ENCODE data around the gene PRDM4.

The PRDM4 gene

DNA sequence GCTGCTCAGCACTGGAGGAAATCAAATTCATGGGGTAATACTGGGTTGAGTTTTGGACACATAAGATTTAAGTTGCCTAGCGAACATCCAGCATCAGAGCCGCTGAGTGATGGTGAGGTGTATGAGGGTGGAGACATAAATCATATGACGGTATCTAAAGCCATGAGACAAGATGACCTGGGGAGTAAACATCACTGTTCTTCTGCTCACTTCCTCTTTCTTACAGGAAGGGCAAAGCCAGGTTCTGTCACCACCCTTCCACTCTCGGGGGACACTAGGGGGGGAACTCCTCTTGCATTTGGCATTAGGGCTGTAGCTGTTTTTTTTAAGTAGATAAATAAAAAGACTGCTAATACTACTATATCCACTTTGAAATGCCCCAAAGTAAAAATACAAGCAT is 24.0 kb downstream of the PRDM4 start:
- Histone ChIP-seq H2BK5ac (ENCODE audit: low read depth, low read length, poor library complexity, severe bottlenecking) (no peak overlapping the region), H2AK5ac (ENCODE audit: low read length, severe bottlenecking) (no peak overlapping the region), H3K36me3 (ENCODE audit: control insufficient read depth in 1 of 2, insufficient read depth in 2 of 2, low read depth in 1 of 2, low read length in 2 of 2) (peaks cover 28 to 100% of the 10 kb centered on the region in 2 experiments), H4K91ac (ENCODE audit: low read length) (no peak overlapping the region), H3K18ac (ENCODE audit: low read depth in 1 of 2, low read length in 2 of 2) (no peak overlapping the region), H3K9me3 (ENCODE audit: control insufficient read depth, low read length) (no peaks in the 10 kb centered on the region), H2AFZ (ENCODE audit: low read depth, low read length) (no peak overlapping the region), H3K4me2 (ENCODE audit: low read length, poor library complexity, severe bottlenecking) (no peak overlapping the region), H3K79me1 (replicated peaks; ENCODE audit: low read length, poor library complexity, severe bottlenecking) (peaks cover 37% of the 10 kb centered on the region), H3K23ac (ENCODE audit: low read length in 2 of 2) (no peak overlapping the region), H3K27me3 (ENCODE audit: control insufficient read depth in 1 of 2, insufficient read depth in 1 of 2, low read length in 2 of 2) (no peaks in the 10 kb centered on the region), H3K14ac (ENCODE audit: low read length in 2 of 2) (no peak overlapping the region), H2BK15ac (ENCODE audit: low read depth, poor library complexity, severe bottlenecking) (no peak overlapping the region), H3K4me1 (ENCODE audit: control insufficient read depth, insufficient read depth, low read depth, low read length) (no peaks in the 10 kb centered on the region), H2BK120ac (ENCODE audit: low read depth, low read length) (no peak overlapping the region), H3K27ac (ENCODE audit: low read length, poor library complexity, severe bottlenecking) (no peak overlapping the region), H3K4me3 (ENCODE audit: insufficient read depth in 1 of 2, low read depth in 1 of 2, low read length in 2 of 2) (no peak overlapping the region), H4K8ac (ENCODE audit: low read length) (no peak overlapping the region), H3K4ac (ENCODE audit: low read depth in 1 of 2, low read length in 2 of 2) (no peak overlapping the region), H2BK12ac (ENCODE audit: low read length in 2 of 2) (no peak overlapping the region), H3K9ac (ENCODE audit: low read length) (no peak overlapping the region)
- DNase-seq, result no peak
- WGBS, result 100% methylated on average over 3 of the region's 4 CpGs

DNA sequence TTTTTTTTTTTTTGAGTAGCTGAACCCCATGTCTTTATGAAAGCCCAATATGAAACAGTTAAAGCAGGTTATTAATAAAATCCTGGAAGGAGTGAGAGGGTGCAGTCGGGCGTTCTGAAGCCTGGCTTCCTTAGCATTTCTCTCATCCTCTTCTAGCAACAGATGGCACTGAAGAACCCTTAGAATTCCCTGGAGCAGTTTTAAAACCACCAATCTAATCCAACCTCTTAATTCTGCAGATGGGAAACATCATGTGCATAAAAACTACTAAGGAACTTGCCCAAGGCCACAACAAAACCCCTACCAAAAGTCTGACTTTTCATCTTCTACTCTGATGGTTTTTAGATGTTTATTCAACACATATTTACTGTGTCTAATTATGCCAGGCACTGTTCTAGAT is 25.2 kb downstream of the PRDM4 start:
- 100% methylated on average over 2 of the region's 2 CpGs for whole genome bisulfite sequencing
- no peak overlapping the region for H3K4me2 ChIP-seq (ENCODE audit: low read length, poor library complexity, severe bottlenecking)
- no peak overlapping the region for H3K18ac ChIP-seq (ENCODE audit: low read depth in 1 of 2, low read length in 2 of 2)
- no peak overlapping the region for H3K9ac ChIP-seq (ENCODE audit: low read length)
- no peak overlapping the region for H3K4ac ChIP-seq (ENCODE audit: low read depth in 1 of 2, low read length in 2 of 2)
- H2BK15ac ChIP-seq (ENCODE audit: low read depth, poor library complexity, severe bottlenecking), result no peak overlapping the region
- no peak overlapping the region for H2AK5ac ChIP-seq (ENCODE audit: low read length, severe bottlenecking)
- H3K4me1 ChIP-seq (ENCODE audit: control insufficient read depth, insufficient read depth, low read depth, low read length), result no peaks in the 10 kb centered on the region
- H2BK120ac ChIP-seq (ENCODE audit: low read depth, low read length), result no peak overlapping the region
- no peak overlapping the region for H3K4me3 ChIP-seq (ENCODE audit: insufficient read depth in 1 of 2, low read depth in 1 of 2, low read length in 2 of 2)
- no peak overlapping the region for H3K14ac ChIP-seq (ENCODE audit: low read length in 2 of 2)
- no peak overlapping the region for H3K23ac ChIP-seq (ENCODE audit: low read length in 2 of 2)
- no peak overlapping the region for H2BK12ac ChIP-seq (ENCODE audit: low read length in 2 of 2)
- no peak overlapping the region for H4K91ac ChIP-seq (ENCODE audit: low read length)
- no peaks in the 10 kb centered on the region for H3K27me3 ChIP-seq (ENCODE audit: control insufficient read depth in 1 of 2, insufficient read depth in 1 of 2, low read length in 2 of 2)
- peaks cover 25 to 91% of the 10 kb centered on the region in 2 experiments for H3K36me3 ChIP-seq (ENCODE audit: control insufficient read depth in 1 of 2, insufficient read depth in 2 of 2, low read depth in 1 of 2, low read length in 2 of 2)
- H2AFZ ChIP-seq (ENCODE audit: low read depth, low read length), result no peak overlapping the region
- H3K27ac ChIP-seq (ENCODE audit: low read length, poor library complexity, severe bottlenecking), result no peak overlapping the region
- no peak overlapping the region for H2BK5ac ChIP-seq (ENCODE audit: low read depth, low read length, poor library complexity, severe bottlenecking)
- no peak for DNase-seq
- H4K8ac ChIP-seq (ENCODE audit: low read length), result no peak overlapping the region
- H3K79me1 ChIP-seq (replicated peaks; ENCODE audit: low read length, poor library complexity, severe bottlenecking), result peaks cover 35% of the 10 kb centered on the region
- no peaks in the 10 kb centered on the region for H3K9me3 ChIP-seq (ENCODE audit: control insufficient read depth, low read length)

GRCh38 chr12:107734139-107734538 is 26.8 kb downstream of the PRDM4 start:
- H2BK5ac ChIP-seq (ENCODE audit: low read depth, low read length, poor library complexity, severe bottlenecking), result no peak overlapping the region
- no peak overlapping the region for H3K4me2 ChIP-seq (ENCODE audit: low read length, poor library complexity, severe bottlenecking)
- no peak overlapping the region for H3K9ac ChIP-seq (ENCODE audit: low read length)
- H2BK120ac ChIP-seq (ENCODE audit: low read depth, low read length), result no peak overlapping the region
- H4K8ac ChIP-seq (ENCODE audit: low read length), result no peak overlapping the region
- 84% methylated on average over 3 of the region's 5 CpGs for WGBS
- H3K4me3 ChIP-seq (ENCODE audit: insufficient read depth in 1 of 2, low read depth in 1 of 2, low read length in 2 of 2), result no peak overlapping the region
- H3K36me3 ChIP-seq (ENCODE audit: control insufficient read depth in 1 of 2, insufficient read depth in 2 of 2, low read depth in 1 of 2, low read length in 2 of 2), result peaks cover 18 to 74% of the 10 kb centered on the region in 2 experiments
- no peak overlapping the region for H3K18ac ChIP-seq (ENCODE audit: low read depth in 1 of 2, low read length in 2 of 2)
- no peaks in the 10 kb centered on the region for H3K4me1 ChIP-seq (ENCODE audit: control insufficient read depth, insufficient read depth, low read depth, low read length)
- no peak overlapping the region for H2AFZ ChIP-seq (ENCODE audit: low read depth, low read length)
- no peaks in the 10 kb centered on the region for H3K9me3 ChIP-seq (ENCODE audit: control insufficient read depth, low read length)
- no peaks in the 10 kb centered on the region for H3K27me3 ChIP-seq (ENCODE audit: control insufficient read depth in 1 of 2, insufficient read depth in 1 of 2, low read length in 2 of 2)
- H3K79me1 ChIP-seq (replicated peaks; ENCODE audit: low read length, poor library complexity, severe bottlenecking), result peaks cover 26% of the 10 kb centered on the region
- no peak overlapping the region for H2AK5ac ChIP-seq (ENCODE audit: low read length, severe bottlenecking)
- no peak overlapping the region for H4K91ac ChIP-seq (ENCODE audit: low read length)
- no peak overlapping the region for H2BK15ac ChIP-seq (ENCODE audit: low read depth, poor library complexity, severe bottlenecking)
- no peak overlapping the region for H3K4ac ChIP-seq (ENCODE audit: low read depth in 1 of 2, low read length in 2 of 2)
- no peak overlapping the region for H3K27ac ChIP-seq (ENCODE audit: low read length, poor library complexity, severe bottlenecking)
- DNase-seq, result no peak
- H3K23ac ChIP-seq (ENCODE audit: low read length in 2 of 2), result no peak overlapping the region
- no peak overlapping the region for H3K14ac ChIP-seq (ENCODE audit: low read length in 2 of 2)
- H2BK12ac ChIP-seq (ENCODE audit: low read length in 2 of 2), result no peak overlapping the region

- H4K8ac ChIP-seq (ENCODE audit: low read length), result no peak overlapping the region
- H3K4me3 ChIP-seq (ENCODE audit: insufficient read depth in 1 of 2, low read depth in 1 of 2, low read length in 2 of 2), result no peak overlapping the region
- no peak overlapping the region for H2AK5ac ChIP-seq (ENCODE audit: low read length, severe bottlenecking)
- 92% methylated on average over 2 of the region's 3 CpGs for WGBS
- peaks cover 12 to 57% of the 10 kb centered on the region in 2 experiments for H3K36me3 ChIP-seq (ENCODE audit: control insufficient read depth in 1 of 2, insufficient read depth in 2 of 2, low read depth in 1 of 2, low read length in 2 of 2)
- no peaks in the 10 kb centered on the region for H3K27me3 ChIP-seq (ENCODE audit: control insufficient read depth in 1 of 2, insufficient read depth in 1 of 2, low read length in 2 of 2)
- no peak overlapping the region for H3K4ac ChIP-seq (ENCODE audit: low read depth in 1 of 2, low read length in 2 of 2)
- H4K91ac ChIP-seq (ENCODE audit: low read length), result no peak overlapping the region
- no peak for DNase-seq
- H2BK5ac ChIP-seq (ENCODE audit: low read depth, low read length, poor library complexity, severe bottlenecking), result no peak overlapping the region
- H3K23ac ChIP-seq (ENCODE audit: low read length in 2 of 2), result no peak overlapping the region
- peaks cover 17% of the 10 kb centered on the region for H3K79me1 ChIP-seq (replicated peaks; ENCODE audit: low read length, poor library complexity, severe bottlenecking)
- no peak overlapping the region for H3K18ac ChIP-seq (ENCODE audit: low read depth in 1 of 2, low read length in 2 of 2)
- no peak overlapping the region for H2BK12ac ChIP-seq (ENCODE audit: low read length in 2 of 2)
- no peak overlapping the region for H3K4me2 ChIP-seq (ENCODE audit: low read length, poor library complexity, severe bottlenecking)
- H2BK15ac ChIP-seq (ENCODE audit: low read depth, poor library complexity, severe bottlenecking), result no peak overlapping the region
- no peak overlapping the region for H3K27ac ChIP-seq (ENCODE audit: low read length, poor library complexity, severe bottlenecking)
- no peaks in the 10 kb centered on the region for H3K4me1 ChIP-seq (ENCODE audit: control insufficient read depth, insufficient read depth, low read depth, low read length)
- no peak overlapping the region for H3K9ac ChIP-seq (ENCODE audit: low read length)
- no peak overlapping the region for H3K14ac ChIP-seq (ENCODE audit: low read length in 2 of 2)
- no peaks in the 10 kb centered on the region for H3K9me3 ChIP-seq (ENCODE audit: control insufficient read depth, low read length)
- no peak overlapping the region for H2BK120ac ChIP-seq (ENCODE audit: low read depth, low read length)
- no peak overlapping the region for H2AFZ ChIP-seq (ENCODE audit: low read depth, low read length)
These were observed 28.6 kb downstream of the PRDM4 start for GRCh38 chr12:107732365-107732764.
